Measurements from ENCODE around the gene DSCAML1.

DSCAML1 gene

GRCh38 chr11:117839936-117840813 is 43.2 kb upstream of the DSCAML1 start:
- Histone ChIP-seq H3K4me1 (no peaks in the 10 kb centered on the region), H3K9me3 (no peaks in the 10 kb centered on the region), H3K4me3 (ENCODE audit: low read depth, low read length) (no peak overlapping the region), H3K36me3 (peaks cover 25% of the 10 kb centered on the region), H3K27me3 (no peaks in the 10 kb centered on the region)
- DNase-seq: no peak
- no peak for TF ChIP-seq CTCF (IDR thresholded peaks at IDR 0.05; ENCODE audit: low read depth, low read length)

GRCh38 chr11:117839380-117839881 is 42.4 kb upstream of the DSCAML1 start:
- Histone ChIP-seq H3K4me1 (no peaks in the 10 kb centered on the region), H3K36me3 (peaks cover 25% of the 10 kb centered on the region), H3K9me3 (no peaks in the 10 kb centered on the region), H3K4me3 (ENCODE audit: low read depth, low read length) (no peak overlapping the region), H3K27me3 (no peaks in the 10 kb centered on the region)
- DNase-seq: no peak
- no peak for TF ChIP-seq CTCF (IDR thresholded peaks at IDR 0.05; ENCODE audit: low read depth, low read length)

- no peaks in the 10 kb centered on the region for H3K4me1 ChIP-seq
- H3K4me3 ChIP-seq (ENCODE audit: low read depth, low read length): no peak overlapping the region
- DNase-seq: no peak
Observed at GRCh38 chr11:117838901-117839300, 41.9 kb upstream of the DSCAML1 start.

GRCh38 chr11:117837791-117838190 is 40.8 kb upstream of the DSCAML1 start:
- no peaks in the 10 kb centered on the region for H3K4me1 ChIP-seq
- TF ChIP-seq CTCF (IDR thresholded peaks at IDR 0.05; ENCODE audit: low read depth, low read length): no peak
- H3K27me3 ChIP-seq: no peaks in the 10 kb centered on the region
- peaks cover 25% of the 10 kb centered on the region for H3K36me3 ChIP-seq
- no peak overlapping the region for H3K4me3 ChIP-seq (ENCODE audit: low read depth, low read length)
- DNase-seq: no peak
- no peaks in the 10 kb centered on the region for H3K9me3 ChIP-seq

More at GRCh38 chr11:117838901-117839300, 41.9 kb upstream of the DSCAML1 start:
- Histone ChIP-seq H3K36me3 (peaks cover 25% of the 10 kb centered on the region), H3K9me3 (no peaks in the 10 kb centered on the region), H3K27me3 (no peaks in the 10 kb centered on the region)
- TF ChIP-seq CTCF (IDR thresholded peaks at IDR 0.05; ENCODE audit: low read depth, low read length): no peak

GRCh38 chr11:117837070-117837776 is 40.2 kb upstream of the DSCAML1 start:
- H3K4me1 ChIP-seq: no peaks in the 10 kb centered on the region
- no peak for DNase-seq
- no peaks in the 10 kb centered on the region for H3K9me3 ChIP-seq
- no peak for TF ChIP-seq CTCF (IDR thresholded peaks at IDR 0.05; ENCODE audit: low read depth, low read length)
- H3K36me3 ChIP-seq: peaks cover 24% of the 10 kb centered on the region
- H3K27me3 ChIP-seq: no peaks in the 10 kb centered on the region
- no peak overlapping the region for H3K4me3 ChIP-seq (ENCODE audit: low read depth, low read length)
